GM18517 (cell line): Measurements from ENCODE around the gene ESAM.

Source experiments
- ATAC-seq: cut with Tn5 transposase; IDR thresholded peaks from one replicate; pipeline ENCODE4 v1.9.1; 2021; ENCODE audit warnings: mild to moderate bottlenecking, moderate library complexity; ENCODE audit not compliant: unreplicated experiment

Gene ESAM

DNA sequence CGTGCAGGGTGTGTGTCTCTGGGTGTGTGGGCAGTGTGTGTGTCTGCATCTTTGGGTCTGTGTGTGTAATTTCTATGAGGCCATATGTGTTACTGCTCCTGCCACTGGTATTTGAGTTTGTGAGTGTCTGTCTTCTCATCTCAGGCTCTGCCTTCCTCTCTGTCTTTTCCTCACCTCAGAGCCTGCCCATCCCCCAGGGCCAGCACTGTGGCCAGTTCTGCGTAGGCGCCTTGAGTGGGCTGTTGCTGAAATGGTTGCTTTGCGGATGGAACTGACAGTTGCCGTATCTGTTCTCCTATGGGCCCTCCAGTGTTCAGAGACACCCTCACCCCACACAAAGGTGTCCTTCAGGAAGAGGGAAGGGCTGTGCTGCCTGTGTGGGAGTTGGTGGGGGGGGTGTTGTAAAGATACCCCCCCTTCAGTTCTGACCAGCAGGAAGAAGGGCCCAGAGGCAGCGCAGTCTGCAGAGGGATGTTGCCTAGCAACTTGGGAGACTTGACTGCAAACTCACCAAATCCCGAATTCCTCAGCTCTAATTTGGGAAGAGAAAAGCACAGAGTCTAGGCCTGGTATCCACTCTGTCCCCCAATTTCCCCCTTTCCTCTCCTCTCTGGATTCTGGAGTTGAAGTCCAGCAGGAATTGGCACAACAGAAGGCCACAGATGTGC, 24.3 kb downstream of the ESAM start:
- no peak for ATAC-seq

DNA sequence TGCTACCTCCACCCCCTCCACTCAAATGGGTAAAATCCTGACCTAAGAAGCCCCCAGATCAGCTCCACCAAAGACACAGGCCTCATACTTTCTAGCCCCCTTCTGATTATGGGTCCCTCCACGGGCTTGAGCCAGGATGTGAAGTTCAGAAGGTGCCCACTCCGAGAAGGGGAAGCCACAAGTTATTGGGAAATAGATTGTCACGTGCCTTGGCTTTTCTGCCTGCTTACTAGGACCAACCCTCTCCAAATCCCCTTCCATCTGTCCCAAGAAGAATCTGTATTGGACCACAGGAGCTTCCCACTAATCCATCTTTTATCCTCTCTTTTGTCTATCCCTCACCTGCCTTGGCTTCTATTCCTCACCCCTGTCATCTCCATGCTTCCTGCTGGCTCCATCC, 25.4 kb downstream of the ESAM start:
- no peak for ATAC-seq

DNA sequence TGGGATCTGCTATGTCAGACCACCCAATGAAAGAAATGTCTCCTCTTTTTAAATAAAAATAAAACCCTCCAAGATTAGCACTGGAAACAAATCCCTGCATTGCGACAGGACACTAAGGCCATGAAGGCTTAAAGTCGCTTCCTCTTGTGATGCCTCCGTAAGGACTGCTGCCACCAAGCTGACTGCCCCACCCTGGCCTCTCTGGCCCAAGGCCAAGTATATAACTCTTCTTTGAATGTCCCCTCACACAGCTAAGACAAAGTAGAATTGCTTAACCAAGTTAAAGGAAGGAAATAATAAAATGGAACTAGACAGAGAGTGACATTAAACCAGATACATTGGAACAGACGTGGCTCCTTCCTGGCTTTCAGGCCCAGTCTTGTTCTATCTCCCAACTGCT, 29.9 kb downstream of the ESAM start:
- no peak for ATAC-seq

DNA sequence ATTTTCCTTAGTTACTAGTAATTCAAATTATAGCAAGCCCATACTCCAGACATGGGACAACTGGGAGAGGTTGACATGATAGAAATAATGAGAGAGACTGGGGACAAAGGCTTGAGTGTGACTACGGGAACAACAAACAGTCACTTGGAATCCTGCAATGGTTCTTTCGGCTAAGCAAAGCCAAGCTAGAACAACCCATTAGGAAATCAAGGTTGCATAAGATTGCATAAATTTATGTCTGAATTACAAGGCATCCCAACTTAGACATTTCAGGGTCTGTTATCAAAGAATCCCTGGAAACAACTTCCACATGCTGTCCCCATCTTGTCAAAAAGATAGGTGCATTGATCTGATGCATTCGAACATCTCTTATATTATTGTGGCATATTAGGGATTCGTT, 32.5 kb downstream of the ESAM start:
- no peak for ATAC-seq

DNA sequence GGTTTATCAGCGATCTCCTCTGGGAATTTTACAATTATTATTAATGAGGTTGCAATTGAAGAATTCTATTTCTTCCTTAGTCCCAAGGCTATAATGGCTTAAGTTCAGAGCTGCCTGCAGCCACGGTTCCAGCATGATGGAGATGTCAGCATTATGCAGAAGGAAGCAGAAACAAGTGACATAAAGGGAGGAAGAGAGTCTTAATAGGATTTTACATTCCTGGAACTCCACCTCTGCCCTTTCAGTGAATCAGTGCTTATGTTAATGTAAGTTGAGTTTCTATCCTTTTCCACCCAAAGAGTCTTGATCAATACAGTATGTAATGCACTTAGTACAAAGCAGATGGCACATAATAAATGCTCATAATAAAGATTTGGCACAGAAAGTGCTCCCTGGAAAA, 34.0 kb downstream of the ESAM start:
- no peak for ATAC-seq

DNA sequence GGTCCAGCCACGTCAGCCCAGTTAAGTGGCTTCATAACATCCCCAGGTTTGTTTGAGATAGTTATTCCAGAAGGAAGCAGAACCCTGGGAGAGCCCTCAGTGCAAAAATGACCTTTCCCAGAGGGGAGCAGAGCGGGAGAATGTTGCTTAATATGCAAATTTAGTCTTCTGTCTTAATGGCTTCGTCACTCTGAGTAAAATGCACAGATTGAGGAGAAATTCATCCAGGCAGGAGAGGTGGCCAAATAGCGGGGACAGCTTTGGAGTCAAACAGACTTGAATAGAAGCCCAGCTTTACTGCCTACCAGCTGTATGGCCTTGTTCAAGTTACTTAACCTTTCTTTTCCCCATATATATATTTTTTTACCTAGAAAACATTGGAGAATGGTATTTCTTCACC, 34.6 kb downstream of the ESAM start:
- ATAC-seq, result no peak

DNA sequence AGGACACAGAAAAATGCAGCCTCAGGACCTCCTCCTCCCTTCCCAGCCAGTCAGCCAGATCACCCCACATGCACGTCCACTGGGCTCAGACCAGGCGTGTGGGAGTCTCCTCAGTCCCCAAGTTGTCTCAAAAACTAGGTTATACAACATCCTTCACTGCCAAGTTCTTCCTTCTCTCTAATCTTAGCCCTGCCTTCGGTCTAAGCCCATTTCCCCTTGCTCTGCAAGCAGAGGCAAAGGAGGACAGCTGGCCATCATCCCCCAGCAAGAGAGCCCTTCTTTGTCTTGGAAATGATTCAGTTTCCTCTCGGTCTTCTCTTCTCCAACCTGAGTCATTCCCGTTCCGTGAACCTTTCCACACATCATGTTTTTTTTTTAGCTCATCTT, 36.4 kb downstream of the ESAM start:
- peak; percentile 4 for ATAC-seq

DNA sequence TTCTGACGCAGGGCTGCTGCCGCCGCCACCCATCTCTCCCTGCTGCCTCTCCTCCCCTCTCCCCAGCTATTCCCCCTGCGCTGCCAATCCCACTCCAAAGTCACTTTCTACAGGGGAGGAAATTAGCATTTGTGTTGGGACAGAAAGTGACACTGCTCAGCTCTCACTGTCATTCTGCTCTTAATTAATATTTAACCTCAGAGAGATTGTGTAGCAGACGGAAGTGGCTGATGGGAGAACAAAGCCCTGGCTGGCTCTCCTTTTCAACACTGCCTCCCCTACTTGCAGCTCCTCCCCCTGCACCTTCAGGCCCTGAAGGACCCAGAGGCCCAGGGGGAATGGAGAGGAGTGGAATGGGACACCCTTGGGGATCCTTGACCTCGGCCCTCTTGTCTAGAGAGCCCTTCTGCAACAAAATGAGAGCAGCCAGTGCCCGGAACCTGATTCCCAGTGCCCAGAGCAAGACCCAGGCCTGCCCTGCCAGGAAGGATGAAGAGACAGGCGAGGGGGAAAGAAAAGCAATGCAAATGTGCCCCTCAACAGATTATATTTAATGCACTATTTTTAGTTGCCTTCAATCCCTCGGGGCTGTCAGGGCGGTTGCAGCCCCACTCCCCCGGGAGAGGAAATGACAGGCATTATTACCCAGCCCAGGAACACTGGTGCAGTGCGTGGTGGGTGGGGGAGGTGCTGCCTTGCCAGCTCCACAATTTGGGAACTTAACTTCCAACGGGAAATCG, 36.9 kb downstream of the ESAM start:
- ATAC-seq, result peak; percentile 97

DNA sequence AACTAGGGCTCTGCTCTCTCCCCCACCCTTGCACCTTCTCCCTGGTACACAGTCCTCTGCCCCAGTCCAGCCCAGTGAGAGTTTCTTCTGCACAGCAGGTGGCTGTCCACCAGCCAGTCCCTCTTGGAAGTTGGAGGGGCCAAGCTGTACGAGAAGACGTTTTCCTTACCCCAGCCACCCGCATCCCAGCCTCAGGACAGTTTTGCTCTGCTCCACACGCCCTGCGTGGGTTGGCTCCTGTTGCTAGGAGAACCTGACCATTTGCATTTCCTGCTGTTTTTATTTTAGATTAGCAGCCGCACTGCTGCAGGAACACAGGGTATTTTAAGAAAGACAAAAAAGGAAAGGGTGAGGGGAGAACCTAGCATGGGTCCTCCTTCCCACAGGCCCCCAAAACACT, 39.9 kb downstream of the ESAM start:
- ATAC-seq, result no peak

DNA sequence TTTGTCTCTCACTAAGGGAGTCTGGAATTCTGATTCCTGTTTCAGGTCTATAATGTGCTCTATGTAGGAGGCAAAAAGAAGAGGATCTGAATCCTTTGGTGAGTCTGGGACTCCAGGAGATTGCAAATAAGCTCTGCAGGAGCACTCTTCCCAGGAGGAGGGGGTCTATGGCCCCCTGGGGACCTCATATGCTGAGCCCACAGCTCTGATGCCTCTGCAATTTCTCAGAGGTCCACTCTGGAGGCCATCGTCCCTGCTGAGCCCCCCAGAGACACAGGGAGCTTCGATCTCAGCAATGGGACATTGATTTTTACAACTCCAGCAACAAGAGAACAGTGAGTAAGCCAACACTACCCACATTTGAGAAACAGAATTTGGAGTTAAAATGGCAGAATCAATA, 42.6 kb downstream of the ESAM start:
- ATAC-seq, result no peak

DNA sequence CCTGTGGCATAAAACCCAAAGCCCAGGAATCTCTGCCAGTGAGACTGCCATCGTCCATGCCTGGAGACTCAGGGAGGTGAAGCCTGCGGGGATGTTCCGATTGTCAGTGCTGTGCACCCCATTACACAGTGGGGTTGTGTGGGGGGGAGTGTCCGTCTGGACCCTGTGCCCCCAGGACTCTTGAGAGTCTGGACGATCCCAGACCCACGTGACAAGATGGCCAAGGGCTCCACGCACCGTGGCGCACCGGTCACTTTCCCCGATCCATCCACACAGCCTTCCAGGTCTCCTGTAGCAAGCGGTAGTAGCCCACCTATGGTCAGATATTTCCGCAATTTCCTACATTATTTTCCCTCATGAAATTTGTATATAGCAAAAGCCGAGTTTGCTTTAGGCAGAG, 43.3 kb downstream of the ESAM start:
- ATAC-seq, result no peak

DNA sequence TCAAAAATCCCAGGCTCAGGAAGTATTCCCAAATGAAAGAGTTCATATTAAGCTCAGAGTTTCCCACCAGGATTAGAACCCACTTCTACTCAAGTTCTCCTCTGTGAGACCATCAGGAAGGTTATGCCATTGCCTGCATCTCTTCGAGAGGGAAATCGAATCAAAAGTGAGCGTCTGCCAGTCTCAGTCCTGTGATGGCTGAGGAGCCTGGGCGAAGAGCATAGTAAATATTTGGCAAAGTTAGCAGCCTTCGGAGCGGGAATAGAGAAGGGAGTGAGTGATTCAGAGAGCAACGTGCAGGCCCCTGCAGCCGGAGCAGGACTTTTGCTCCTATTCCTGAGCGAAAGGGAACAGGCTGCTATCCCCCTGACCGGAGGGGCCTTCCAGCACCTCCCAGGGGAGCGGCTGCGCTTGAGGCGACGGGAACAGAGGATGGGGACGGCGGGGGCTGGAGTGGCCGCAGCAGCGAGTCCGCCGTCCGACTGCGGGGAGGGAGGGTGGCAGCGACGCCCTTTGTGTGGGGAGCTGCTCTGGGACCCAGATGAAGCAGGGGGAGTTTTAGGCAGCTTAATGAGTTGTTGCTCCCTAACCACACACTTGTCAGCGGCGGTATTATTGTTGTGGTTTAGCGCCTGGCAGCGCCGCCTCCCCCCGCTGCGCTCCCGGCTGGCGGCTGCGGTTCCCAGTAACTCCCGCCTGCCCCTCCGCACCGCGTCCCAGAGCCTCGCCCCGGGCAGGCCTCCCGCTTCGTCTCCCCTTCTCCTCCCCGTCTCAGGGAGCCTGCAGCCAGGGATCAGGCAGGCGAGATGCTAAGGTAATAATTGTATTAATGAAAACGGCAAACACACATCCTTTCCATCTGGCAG, 44.1 kb downstream of the ESAM start:
- no peak for ATAC-seq

DNA sequence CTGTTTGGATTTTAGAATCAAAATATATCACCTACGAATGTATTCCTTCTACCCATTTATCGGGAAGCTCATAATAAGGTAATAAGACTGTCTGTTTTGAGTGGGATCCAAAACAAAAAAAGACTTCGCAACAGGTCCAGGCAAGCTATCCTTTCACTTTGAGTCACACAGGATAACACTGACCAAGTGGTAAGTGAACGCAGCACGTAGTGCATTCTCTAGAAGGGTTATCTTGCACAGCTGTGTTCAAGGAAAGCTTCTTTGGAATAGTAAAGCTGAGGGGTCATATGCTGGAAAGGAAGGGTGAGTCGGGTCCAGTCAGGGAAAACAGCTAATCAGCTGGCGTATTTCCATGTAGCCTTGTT, 44.7 kb downstream of the ESAM start:
- ATAC-seq, result no peak

DNA sequence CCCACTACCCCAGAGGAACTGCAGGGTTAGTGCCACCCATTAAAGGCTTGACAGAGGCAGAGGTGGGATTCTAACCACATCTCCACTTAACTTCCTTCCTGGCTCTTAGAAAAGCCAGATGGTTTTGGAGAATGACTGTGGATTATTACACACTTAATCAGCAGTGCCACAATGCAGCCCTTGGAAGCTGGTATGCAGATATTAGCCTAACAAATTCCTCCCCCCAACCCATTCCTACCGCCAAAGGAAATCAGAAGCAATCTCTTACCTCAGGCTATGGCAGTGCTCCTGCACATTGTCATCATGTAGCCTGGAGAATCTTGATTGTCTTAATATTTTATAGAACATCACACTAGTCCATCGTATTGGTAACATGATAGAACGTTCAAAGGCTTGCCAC, 45.5 kb downstream of the ESAM start:
- ATAC-seq, result no peak

DNA sequence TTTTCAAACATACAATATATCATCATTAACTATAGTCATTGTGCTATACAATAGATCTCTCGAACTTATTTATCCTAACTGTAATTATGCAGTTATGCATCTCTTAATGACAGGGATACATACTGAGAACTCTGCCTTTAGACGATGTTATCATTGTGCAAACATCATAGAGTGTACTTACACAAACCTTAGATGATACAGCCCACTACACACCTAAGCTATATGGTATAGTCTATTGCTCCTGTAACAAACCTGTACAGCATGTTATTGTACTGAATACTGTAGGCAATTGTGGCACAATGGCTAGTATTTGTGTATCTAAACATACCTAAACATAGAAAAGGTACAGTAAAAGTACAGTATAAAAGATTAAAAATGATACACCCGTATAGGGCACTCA, 49.7 kb downstream of the ESAM start:
- ATAC-seq, result no peak

DNA sequence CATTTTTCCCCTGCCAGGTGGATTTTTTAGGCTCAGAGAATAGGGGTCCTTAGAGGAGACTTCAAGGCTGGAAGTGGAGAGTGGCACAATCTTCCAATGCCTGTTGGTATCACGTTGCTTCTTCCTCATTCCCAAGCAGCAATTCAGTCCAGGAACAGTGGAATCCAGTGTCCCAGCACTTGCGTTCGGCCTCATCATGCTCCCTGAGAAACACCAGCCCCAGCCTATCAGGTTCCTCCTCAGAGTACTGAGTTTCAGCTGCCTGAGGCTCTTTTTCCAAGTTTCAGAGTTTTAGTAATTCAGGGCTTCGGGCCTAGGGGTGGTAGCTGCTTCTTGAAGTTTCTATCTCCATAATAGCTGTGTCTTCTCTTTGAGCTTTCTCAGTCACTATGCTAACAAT, 54.3 kb downstream of the ESAM start:
- ATAC-seq, result no peak
